GM19395 (cell line): Measurements from ENCODE around the gene MDH1B.

Experiments
- ATAC-seq: cut with Tn5 transposase; IDR thresholded peaks from one replicate; pipeline ENCODE4 v1.9.1; 2021; ENCODE audit warnings: mild to moderate bottlenecking, moderate library complexity; ENCODE audit not compliant: unreplicated experiment

The MDH1B gene

DNA sequence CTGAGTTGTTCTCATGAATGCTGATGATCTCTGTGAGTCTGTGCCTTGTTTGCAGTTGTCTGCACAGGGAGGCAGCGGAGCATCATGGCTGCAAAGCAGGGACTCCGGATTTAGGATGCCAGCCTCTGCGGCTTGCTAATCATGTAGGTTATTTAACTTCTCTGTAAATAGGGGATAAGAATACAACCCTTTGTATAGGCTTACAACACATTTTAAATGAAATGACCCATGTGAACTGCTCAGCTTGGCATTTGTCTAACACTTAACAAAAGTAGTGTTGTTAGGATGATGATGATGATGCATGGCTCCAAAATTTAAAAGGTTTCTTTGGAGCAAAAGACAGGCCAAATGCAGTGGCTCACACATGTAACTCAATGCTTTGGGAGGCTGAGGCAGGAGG is 66.3 kb downstream of the MDH1B start:
- ATAC-seq: no peak

DNA sequence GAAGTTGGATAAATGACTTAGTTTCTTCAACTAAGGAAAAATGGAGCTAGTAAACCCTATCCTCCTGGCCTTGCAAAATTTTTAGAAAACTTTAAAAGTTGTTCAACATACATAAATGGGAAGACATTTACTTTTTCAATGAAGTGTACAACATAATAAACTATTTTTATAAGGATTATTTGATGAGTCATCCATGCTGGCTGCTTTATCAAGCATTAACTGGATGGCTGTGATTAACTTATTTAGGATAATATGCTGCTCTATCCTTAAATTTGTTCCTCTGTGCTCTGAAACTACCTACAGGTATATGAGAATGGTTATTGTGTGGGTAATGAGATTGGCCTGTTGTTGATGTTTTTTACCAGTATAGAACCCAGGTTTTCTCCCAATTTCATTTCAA is 68.2 kb downstream of the MDH1B start:
- ATAC-seq: no peak

DNA sequence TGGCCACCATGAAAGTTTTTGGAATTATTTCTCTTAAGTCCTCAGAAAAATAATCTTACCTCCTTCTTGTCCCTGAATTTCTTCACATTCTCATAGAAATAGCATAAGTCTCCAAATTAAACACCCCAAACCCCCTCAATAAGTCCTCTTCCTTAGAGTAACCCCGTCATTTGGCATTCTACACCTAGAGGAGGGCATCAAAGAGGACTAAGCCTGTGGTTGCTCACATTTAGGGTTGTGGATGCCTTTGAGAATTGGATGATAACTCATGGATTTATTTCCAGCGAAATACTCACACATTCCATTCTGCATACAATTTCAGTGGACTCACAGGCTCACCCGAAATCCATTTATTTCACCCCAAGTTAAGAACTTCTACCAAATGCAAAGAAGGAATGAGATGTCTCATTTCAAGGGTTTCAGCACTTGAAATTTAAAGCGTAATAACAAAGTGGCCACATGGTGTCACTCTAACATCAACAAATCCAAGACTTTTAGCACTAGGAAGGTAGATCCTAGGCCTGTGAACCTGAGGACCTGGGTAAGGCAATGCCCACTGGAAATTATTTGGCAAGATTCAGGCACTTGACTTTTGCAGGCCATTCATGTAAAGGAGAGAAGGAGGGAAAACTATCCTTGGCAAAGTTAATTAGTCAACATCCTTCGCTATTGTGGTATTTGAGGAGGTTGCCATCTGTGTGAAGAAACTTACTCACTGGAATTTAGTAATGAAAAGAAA is 71.6 kb downstream of the MDH1B start:
- peak; percentile 89 for ATAC-seq

DNA sequence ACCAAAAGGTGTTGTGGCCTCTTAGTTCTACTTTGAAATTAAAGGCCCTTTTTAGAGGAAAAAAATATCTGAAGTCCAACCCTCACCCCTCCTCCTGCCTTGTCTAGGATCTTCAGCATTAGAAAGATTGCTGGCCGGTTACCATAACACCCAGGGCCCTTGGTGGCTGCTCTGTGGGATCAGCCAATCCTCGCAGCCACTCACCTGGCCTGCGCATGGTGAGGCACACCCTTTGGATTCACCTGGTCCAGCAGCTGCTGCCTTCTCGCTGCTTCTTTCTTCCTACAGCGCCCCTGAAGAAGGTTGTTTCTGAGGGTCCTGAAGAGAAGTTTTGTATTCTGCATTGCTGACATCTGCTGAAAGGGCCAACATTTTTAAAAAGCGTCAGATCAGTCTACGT is 72.2 kb downstream of the MDH1B start:
- ATAC-seq: no peak

DNA sequence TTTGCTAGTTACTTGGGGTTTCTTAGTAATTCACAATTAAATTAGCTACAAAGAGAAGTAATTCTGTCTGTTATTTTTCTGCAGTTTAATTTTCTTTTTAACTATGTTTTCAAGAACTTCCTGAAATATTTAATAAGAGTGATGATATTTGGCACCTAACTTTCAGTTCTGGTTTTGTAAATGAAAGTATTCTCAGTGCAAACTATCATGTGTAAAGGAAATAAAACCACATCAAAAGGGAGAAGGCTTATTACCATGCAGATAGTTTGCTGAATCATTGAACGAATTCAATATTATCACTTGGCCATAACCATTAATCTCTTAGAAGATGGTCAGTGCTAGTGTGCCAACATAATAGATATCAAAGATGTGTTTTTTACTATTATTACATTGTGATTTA is 76.1 kb downstream of the MDH1B start:
- no peak for ATAC-seq

DNA sequence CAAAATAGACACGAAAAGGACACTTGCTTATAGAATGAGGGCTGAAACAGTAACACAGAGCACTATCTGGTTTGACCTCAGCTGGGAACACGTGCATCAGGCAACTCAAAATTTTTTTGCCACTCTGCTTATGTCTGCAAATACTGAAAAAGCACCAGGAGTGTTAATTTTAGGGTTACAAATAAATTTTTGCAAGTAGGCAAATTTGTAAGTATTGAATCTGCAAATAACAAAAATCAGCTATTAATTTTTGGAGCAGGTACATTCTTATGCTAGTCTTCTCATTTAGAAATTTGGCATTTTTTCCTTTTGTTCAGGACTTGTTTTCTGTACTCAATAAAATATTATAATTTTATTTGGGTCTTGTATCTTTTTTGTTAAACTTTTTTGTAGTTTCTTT is 76.7 kb downstream of the MDH1B start:
- ATAC-seq: no peak
